Measurements from ENCODE around the gene MAP3K9. TPM values are rescaled to one million over a fixed set of nuclear protein-coding genes. Genes with fewer than 3 reads are reported as not detected.

MAP3K9 gene
- total RNA-seq, 1 donor from 2014 or later = 13.0 TPM

DNA sequence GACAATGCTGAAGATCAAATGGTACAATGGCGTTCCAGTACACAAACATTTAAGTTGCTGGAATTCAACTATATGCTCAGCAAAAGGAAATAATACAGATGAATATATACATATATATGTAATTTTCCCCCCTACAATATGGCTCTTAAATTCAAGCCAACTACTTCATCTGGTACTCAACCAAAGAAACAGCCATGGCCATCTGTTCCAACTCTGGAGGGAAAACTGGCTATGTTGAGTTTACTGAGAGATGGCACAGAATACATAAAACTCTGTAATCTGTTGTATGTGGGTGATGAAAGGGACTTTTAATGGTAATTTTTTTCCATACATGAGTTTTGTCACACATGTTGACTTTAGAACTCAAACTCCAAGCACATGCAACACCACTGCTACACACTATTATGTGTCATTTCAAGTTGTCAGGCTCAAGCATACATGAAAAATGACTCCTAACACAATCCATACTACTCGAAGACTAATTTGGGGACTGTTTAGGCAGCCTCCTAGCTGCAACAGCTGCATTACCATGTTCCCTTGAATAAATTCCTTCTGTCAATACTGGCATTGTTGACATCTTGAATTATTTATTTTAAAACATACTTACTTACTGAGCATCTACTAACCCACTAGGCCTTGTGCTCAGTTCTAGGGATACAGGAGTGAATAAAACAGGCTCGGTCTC, 38.2 kb upstream of the MAP3K9 start:
- Histone ChIP-seq H3K4me2 (ENCODE audit: low read length) (no peak overlapping the region), H3K9me3 (ENCODE audit: insufficient read depth, low read depth, low read length) (no peaks in the 10 kb centered on the region), H3K9ac (ENCODE audit: low read length) (no peak overlapping the region), H3K4me1 (ENCODE audit: insufficient read depth, low read length) (no peaks in the 10 kb centered on the region), H3K27me3 (ENCODE audit: insufficient read depth, low read length) (no peaks in the 10 kb centered on the region), H3K79me2 (ENCODE audit: insufficient read depth, low read length) (no peaks in the 10 kb centered on the region), H3K27ac (ENCODE audit: low read depth, low read length) (no peak overlapping the region), H3K4me3 (ENCODE audit: insufficient read depth, low read depth, low read length) (no peak overlapping the region), H2AFZ (ENCODE audit: low read depth, low read length) (no peak overlapping the region), H4K20me1 (ENCODE audit: insufficient read depth, low read length) (no peaks in the 10 kb centered on the region), H3K36me3 (ENCODE audit: insufficient read depth, low read length) (no peaks in the 10 kb centered on the region)
- TF ChIP-seq, protein P1, sequence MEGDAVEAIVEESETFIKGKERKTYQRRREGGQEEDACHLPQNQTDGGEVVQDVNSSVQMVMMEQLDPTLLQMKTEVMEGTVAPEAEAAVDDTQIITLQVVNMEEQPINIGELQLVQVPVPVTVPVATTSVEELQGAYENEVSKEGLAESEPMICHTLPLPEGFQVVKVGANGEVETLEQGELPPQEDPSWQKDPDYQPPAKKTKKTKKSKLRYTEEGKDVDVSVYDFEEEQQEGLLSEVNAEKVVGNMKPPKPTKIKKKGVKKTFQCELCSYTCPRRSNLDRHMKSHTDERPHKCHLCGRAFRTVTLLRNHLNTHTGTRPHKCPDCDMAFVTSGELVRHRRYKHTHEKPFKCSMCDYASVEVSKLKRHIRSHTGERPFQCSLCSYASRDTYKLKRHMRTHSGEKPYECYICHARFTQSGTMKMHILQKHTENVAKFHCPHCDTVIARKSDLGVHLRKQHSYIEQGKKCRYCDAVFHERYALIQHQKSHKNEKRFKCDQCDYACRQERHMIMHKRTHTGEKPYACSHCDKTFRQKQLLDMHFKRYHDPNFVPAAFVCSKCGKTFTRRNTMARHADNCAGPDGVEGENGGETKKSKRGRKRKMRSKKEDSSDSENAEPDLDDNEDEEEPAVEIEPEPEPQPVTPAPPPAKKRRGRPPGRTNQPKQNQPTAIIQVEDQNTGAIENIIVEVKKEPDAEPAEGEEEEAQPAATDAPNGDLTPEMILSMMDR (IDR thresholded peaks at IDR 0.05; ENCODE audit: insufficient read depth, low read depth, low read length) = no peak
- no peak for TF ChIP-seq EZH2 (IDR thresholded peaks at IDR 0.05; ENCODE audit: insufficient read depth, low read length)
- H3K27ac Mint-ChIP-seq (ENCODE audit: unreplicated experiment) = no peak overlapping the region
- no peak overlapping the region for H3K4me3 Mint-ChIP-seq (ENCODE audit: unreplicated experiment)
- peaks cover 10% of the 10 kb centered on the region for H3K27me3 Mint-ChIP-seq (ENCODE audit: low read depth, unreplicated experiment)
- no peak for DNase-seq (ENCODE audit: low read depth)
- H3K9me3 Mint-ChIP-seq (ENCODE audit: unreplicated experiment) = peaks cover 2% of the 10 kb centered on the region
- H3K36me3 Mint-ChIP-seq (ENCODE audit: low read depth, unreplicated experiment) = peaks cover under 1% of the 10 kb centered on the region
- H3K4me1 Mint-ChIP-seq (ENCODE audit: low read depth, unreplicated experiment) = peaks cover 6% of the 10 kb centered on the region
- no peak for FAIRE-seq

- Histone ChIP-seq H3K9ac (ENCODE audit: low read length) (no peak overlapping the region), H3K27me3 (ENCODE audit: insufficient read depth, low read length) (no peaks in the 10 kb centered on the region), H3K4me2 (ENCODE audit: low read length) (no peak overlapping the region), H3K27ac (ENCODE audit: low read depth, low read length) (no peak overlapping the region), H3K36me3 (ENCODE audit: insufficient read depth, low read length) (no peaks in the 10 kb centered on the region), H4K20me1 (ENCODE audit: insufficient read depth, low read length) (no peaks in the 10 kb centered on the region), H3K9me3 (ENCODE audit: insufficient read depth, low read depth, low read length) (no peaks in the 10 kb centered on the region), H3K79me2 (ENCODE audit: insufficient read depth, low read length) (no peaks in the 10 kb centered on the region), H3K4me1 (ENCODE audit: insufficient read depth, low read length) (no peaks in the 10 kb centered on the region), H2AFZ (ENCODE audit: low read depth, low read length) (no peak overlapping the region), H3K4me3 (ENCODE audit: insufficient read depth, low read depth, low read length) (no peak overlapping the region)
- Mint-ChIP-seq H3K4me1 (ENCODE audit: low read depth, unreplicated experiment) (peaks cover 6% of the 10 kb centered on the region), H3K4me3 (ENCODE audit: unreplicated experiment) (no peak overlapping the region), H3K27ac (ENCODE audit: unreplicated experiment) (no peak overlapping the region), H3K9me3 (ENCODE audit: unreplicated experiment) (peaks cover 2% of the 10 kb centered on the region), H3K36me3 (ENCODE audit: low read depth, unreplicated experiment) (peaks cover 1% of the 10 kb centered on the region), H3K27me3 (ENCODE audit: low read depth, unreplicated experiment) (peaks cover 14% of the 10 kb centered on the region)
- TF ChIP-seq EZH2 (IDR thresholded peaks at IDR 0.05; ENCODE audit: insufficient read depth, low read length) = no peak
- TF ChIP-seq, protein P1 (IDR thresholded peaks at IDR 0.05; ENCODE audit: insufficient read depth, low read depth, low read length) = no peak
- DNase-seq (ENCODE audit: low read depth) = no peak
- FAIRE-seq = no peak
Observed at GRCh38 chr14:70845601-70846000, 36.3 kb upstream of the MAP3K9 start.

GRCh38 chr14:70842851-70843462, 33.6 kb upstream of the MAP3K9 start:
- H3K27ac Mint-ChIP-seq (ENCODE audit: unreplicated experiment) = no peak overlapping the region
- Histone ChIP-seq H2AFZ (ENCODE audit: low read depth, low read length) (no peak overlapping the region), H3K79me2 (ENCODE audit: insufficient read depth, low read length) (no peaks in the 10 kb centered on the region), H4K20me1 (ENCODE audit: insufficient read depth, low read length) (no peaks in the 10 kb centered on the region), H3K27me3 (ENCODE audit: insufficient read depth, low read length) (no peaks in the 10 kb centered on the region), H3K4me2 (ENCODE audit: low read length) (no peak overlapping the region), H3K4me3 (ENCODE audit: insufficient read depth, low read depth, low read length) (no peak overlapping the region), H3K4me1 (ENCODE audit: insufficient read depth, low read length) (no peaks in the 10 kb centered on the region), H3K9me3 (ENCODE audit: insufficient read depth, low read depth, low read length) (no peaks in the 10 kb centered on the region), H3K27ac (ENCODE audit: low read depth, low read length) (no peak overlapping the region), H3K36me3 (ENCODE audit: insufficient read depth, low read length) (no peaks in the 10 kb centered on the region), H3K9ac (ENCODE audit: low read length) (no peak overlapping the region)
- no peak overlapping the region for H3K4me3 Mint-ChIP-seq (ENCODE audit: unreplicated experiment)
- no peaks in the 10 kb centered on the region for H3K9me3 Mint-ChIP-seq (ENCODE audit: unreplicated experiment)
- FAIRE-seq = no peak
- DNase-seq (ENCODE audit: low read depth) = no peak
- peaks cover 1% of the 10 kb centered on the region for H3K36me3 Mint-ChIP-seq (ENCODE audit: low read depth, unreplicated experiment)
- H3K27me3 Mint-ChIP-seq (ENCODE audit: low read depth, unreplicated experiment) = peaks cover 11% of the 10 kb centered on the region
- TF ChIP-seq, protein P1 (IDR thresholded peaks at IDR 0.05; ENCODE audit: insufficient read depth, low read depth, low read length) = no peak
- no peak for TF ChIP-seq EZH2 (IDR thresholded peaks at IDR 0.05; ENCODE audit: insufficient read depth, low read length)
- no peaks in the 10 kb centered on the region for H3K4me1 Mint-ChIP-seq (ENCODE audit: low read depth, unreplicated experiment)
